Sigmoid colon (tissue), 7 donors: Measurements from ENCODE around the gene CD200. TPM values are rescaled to one million over a fixed set of nuclear protein-coding genes. Genes with fewer than 3 reads are reported as not detected.

ENCODE experiments used
- DNase-seq: peaks from one replicate; pipeline ENCODE4 v3.0.0-alpha.2; 2019
- H3K27ac ChIP-seq, 4 donors: fragments of 200-600 bp; sonication (generic); one replicate each; pipeline ENCODE4 v1.5.1; 2016 to 2019; ENCODE audit warnings: mild to moderate bottlenecking in 1 of 4
- H3K27me3 ChIP-seq, 3 donors: fragments of 200-600 bp; sonication (generic); one replicate each; pipeline ENCODE4 v1.5.1; 2019; ENCODE audit warnings: mild to moderate bottlenecking in 1 of 3
- H3K36me3 ChIP-seq, 4 donors: fragments of 200-600 bp; sonication (generic); one replicate each; pipeline ENCODE4 v1.5.1; 2016 to 2019
- H3K4me1 ChIP-seq, 4 donors: fragments of 200-600 bp; sonication (generic); one replicate each; pipeline ENCODE4 v1.5.1; 2017 to 2019
- H3K4me3 ChIP-seq, 4 donors: fragments of 200-600 bp; sonication (generic); one replicate each; pipeline ENCODE4 v1.5.1; 2017 to 2019; ENCODE audit warnings: mild to moderate bottlenecking in 2 of 4, moderate library complexity in 1 of 4
- H3K9me3 ChIP-seq, 4 donors: fragments of 200-600 bp in 3 of 4; sonication (generic) in 3 of 4; one replicate each; pipeline versions ENCODE4 v1.5.1 to v1.6.1; 2013 to 2019
- CTCF ChIP-seq, 4 experiments: fragments of 450-650 bp in 3 of 4; fragments of 200-600 bp in 1 of 4; IDR thresholded peaks; one replicate each; pipeline ENCODE4 v1.5.1; 2016 to 2019; ENCODE audit warnings: antibody characterized with exemption in 4 of 4, mild to moderate bottlenecking in 3 of 4, moderate library complexity in 2 of 4
- EP300 ChIP-seq, 4 donors: sonication (generic); formaldehyde crosslinking; IDR thresholded peaks; one replicate each; pipeline ENCODE4 v1.6.1; 2017; ENCODE audit warnings: antibody characterized with exemption in 4 of 4
- POLR2A ChIP-seq, 2 donors: fragments of 450-650 bp; IDR thresholded peaks; one replicate each; pipeline ENCODE4 v1.6.1; 2016; ENCODE audit warnings: antibody characterized with exemption in 2 of 2, mild to moderate bottlenecking in 2 of 2, moderate library complexity in 2 of 2
- POLR2AphosphoS5 ChIP-seq, 4 donors: sonication (generic); formaldehyde crosslinking; IDR thresholded peaks; one replicate each; pipeline ENCODE4 v1.6.1; 2017; ENCODE audit warnings: antibody characterized with exemption in 4 of 4
- WGBS, 2 donors: extraction: QIAGEN DNeasy Blood & Tissue Kit; methylation state at CpG; one replicate each; pipeline ENCODE4 v1.1.7; 2013; 5-methylcytosine and 5-hydroxymethylcytosine counted together
- intact Hi-C: fragments of 100-400 bp; cut with DNase I; formaldehyde crosslinking; loops from one replicate; pipeline ENCODE4 v1.15.1; 2023
- polyA plus RNA-seq, 3 donors: library from polyadenylated mRNA; stranded (reverse); fragments of 200-250 nt; gene quantifications; one replicate each; pipeline ENCODE4 v1.2.3, GENCODE V29; 2013
- total RNA-seq, 4 donors: library from RNA; depleted of rRNA; stranded (reverse); fragments of >200 nt; gene quantifications; one replicate each; pipeline ENCODE4 v1.1.0, GENCODE V29; 2016
- donor health status: healthy with polysubstance abuse.
- donor health status: Bipolar disorder and iron deficiency.
- donor health status: healthy.

The CD200 gene
- total and polyA plus RNA-seq, 7 donors = 1.2 to 13.0 (median 4.6) TPM

GRCh38 chr3:112315791-112316190 lies 17.2 kb upstream of the CD200 start:
- TF ChIP-seq POLR2A (IDR thresholded peaks at IDR 0.05) = no peak
- no peak for TF ChIP-seq POLR2AphosphoS5 (IDR thresholded peaks at IDR 0.05)
- no peak for TF ChIP-seq CTCF (IDR thresholded peaks at IDR 0.05)
- TF ChIP-seq EP300 (IDR thresholded peaks at IDR 0.05) = no peak
- Histone ChIP-seq H3K27me3 (no peaks in the 10 kb centered on the region), H3K9me3 (no peaks in the 10 kb centered on the region), H3K27ac (no peak overlapping the region), H3K4me1 (no peaks in the 10 kb centered on the region), H3K36me3 (no peaks in the 10 kb centered on the region), H3K4me3 (no peak overlapping the region)
- DNase-seq = no peak
- WGBS, 2 donors = 51 to 97% methylated on average over 1 of the region's 1 CpG
- intact Hi-C loops = no loop called here

- no peaks in the 10 kb centered on the region for H3K27me3 ChIP-seq
- WGBS, 2 donors = 86 to 90% methylated on average over 4 of the region's 4 CpGs
- intact Hi-C loops = no loop called here
- no peak overlapping the region for H3K4me3 ChIP-seq
- TF ChIP-seq POLR2A (IDR thresholded peaks at IDR 0.05) = no peak
- TF ChIP-seq EP300 (IDR thresholded peaks at IDR 0.05) = no peak
- no peak for TF ChIP-seq CTCF (IDR thresholded peaks at IDR 0.05)
- TF ChIP-seq POLR2AphosphoS5 (IDR thresholded peaks at IDR 0.05) = no peak
- H3K36me3 ChIP-seq = no peaks in the 10 kb centered on the region
- no peak overlapping the region for H3K27ac ChIP-seq
- H3K4me1 ChIP-seq = no peaks in the 10 kb centered on the region
- DNase-seq = no peak
- H3K9me3 ChIP-seq = no peaks in the 10 kb centered on the region
These were observed 13.3 kb upstream of the CD200 start for GRCh38 chr3:112319516-112320276.

- 87 to 88% methylated on average over 1 of the region's 1 CpG for WGBS, 2 donors
- Histone ChIP-seq H3K9me3 (no peaks in the 10 kb centered on the region), H3K27me3 (no peaks in the 10 kb centered on the region), H3K27ac (no peak overlapping the region), H3K4me3 (no peak overlapping the region), H3K36me3 (no peaks in the 10 kb centered on the region), H3K4me1 (no peaks in the 10 kb centered on the region)
- no peak for DNase-seq
- no peak for TF ChIP-seq CTCF (IDR thresholded peaks at IDR 0.05)
- TF ChIP-seq POLR2A (IDR thresholded peaks at IDR 0.05) = no peak
- TF ChIP-seq POLR2AphosphoS5 (IDR thresholded peaks at IDR 0.05) = no peak
- TF ChIP-seq EP300 (IDR thresholded peaks at IDR 0.05) = no peak
- intact Hi-C loops = no loop called here
These were observed 12.3 kb upstream of the CD200 start for GRCh38 chr3:112320691-112321090.

- no peaks in the 10 kb centered on the region for H3K36me3 ChIP-seq
- H3K4me1 ChIP-seq = no peaks in the 10 kb centered on the region
- no peak overlapping the region for H3K4me3 ChIP-seq
- H3K27me3 ChIP-seq = no peaks in the 10 kb centered on the region
- DNase-seq = no peak
- H3K9me3 ChIP-seq = no peaks in the 10 kb centered on the region
- H3K27ac ChIP-seq = no peak overlapping the region
- WGBS, 2 donors = 16 to 62% methylated on average over 5 of the region's 5 CpGs
- TF ChIP-seq CTCF (IDR thresholded peaks at IDR 0.05) = no peak
- intact Hi-C loops = no loop called here
These were observed 10.9 kb upstream of the CD200 start for GRCh38 chr3:112321867-112322652.
